ENCODE data around the gene WDR20.
A peak's percentile ranks its signal among the peaks of the same experiment; 100 is the strongest.

Gene WDR20

GRCh38 chr14:102138535-102138934 is 1.2 kb upstream of the WDR20 start:
- TF ChIP-seq CTCF (conservative IDR thresholded peaks at IDR 0.05) = no peak
- H3K27ac ChIP-seq = peak overlapping the region; percentile 92

DNA sequence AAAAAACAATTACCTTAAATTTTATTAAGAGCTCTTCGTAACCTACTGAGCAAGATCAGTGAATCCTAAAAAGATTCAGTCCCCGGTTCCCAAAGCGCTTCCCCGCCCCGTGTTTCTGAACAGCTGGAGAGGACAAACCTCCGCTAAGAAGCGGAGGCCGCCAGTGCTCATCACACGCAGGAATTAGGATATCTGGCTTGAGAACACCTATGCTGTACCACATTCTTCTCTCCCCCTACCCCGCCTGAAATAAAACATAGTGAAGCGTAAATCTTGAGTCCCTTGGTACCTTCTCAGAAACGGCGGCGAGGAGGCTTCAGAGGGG is 774 bp upstream of the WDR20 start:
- no peak for TF ChIP-seq CTCF (conservative IDR thresholded peaks at IDR 0.05)
- H3K27ac ChIP-seq = peak overlapping the region; percentile 92

GRCh38 chr14:102140027-102140749 is 491 bp downstream of the WDR20 start:
- H3K27ac ChIP-seq = peak overlapping the region; percentile 92
- no peak for TF ChIP-seq CTCF (conservative IDR thresholded peaks at IDR 0.05)

- no peak for TF ChIP-seq CTCF (conservative IDR thresholded peaks at IDR 0.05)
- peak overlapping the region; percentile 92 for H3K27ac ChIP-seq
Measured at GRCh38 chr14:102140750-102141145, 1.1 kb downstream of the WDR20 start.

DNA sequence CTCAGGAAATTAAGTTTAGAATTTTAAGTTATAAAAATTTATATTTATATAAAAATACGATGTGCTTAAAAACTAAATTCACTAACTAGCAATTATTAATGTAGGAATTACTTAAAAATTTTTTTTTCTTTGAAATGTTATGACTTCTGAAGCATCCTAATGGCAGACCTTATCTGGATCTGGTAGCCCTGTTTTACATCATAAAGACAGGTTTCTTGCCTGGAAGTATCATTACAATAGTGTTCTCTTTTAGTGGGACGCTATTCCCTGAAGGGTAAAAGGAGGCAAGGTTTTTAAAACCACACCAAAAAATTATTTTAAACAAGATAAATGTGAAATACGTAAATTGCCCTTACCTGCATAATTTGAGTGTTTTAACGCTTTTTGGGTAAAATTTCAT is 2.1 kb downstream of the WDR20 start:
- H3K27ac ChIP-seq = no peak overlapping the region
- no peak for TF ChIP-seq CTCF (conservative IDR thresholded peaks at IDR 0.05)

DNA sequence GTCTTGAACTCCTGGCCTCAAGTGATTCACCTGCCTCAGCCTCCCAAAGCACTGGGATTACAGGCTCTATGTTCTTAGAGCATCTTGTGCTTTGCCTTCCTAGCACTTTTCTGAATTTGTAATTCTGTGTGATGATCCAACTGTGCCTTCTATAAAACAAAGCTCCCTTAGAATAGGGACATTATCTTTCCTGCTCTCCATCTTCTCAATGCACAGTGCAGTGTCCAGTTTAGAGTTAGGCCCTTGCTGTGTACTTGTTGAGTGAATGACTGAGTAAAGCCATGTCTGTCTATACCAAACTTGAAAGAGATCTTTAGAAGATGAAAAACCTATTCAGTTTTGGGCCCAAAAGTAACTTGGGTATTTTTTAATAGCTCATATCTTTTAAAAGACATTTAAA is 5.2 kb downstream of the WDR20 start:
- H3K27ac ChIP-seq = no peak overlapping the region
- TF ChIP-seq CTCF (conservative IDR thresholded peaks at IDR 0.05) = no peak

DNA sequence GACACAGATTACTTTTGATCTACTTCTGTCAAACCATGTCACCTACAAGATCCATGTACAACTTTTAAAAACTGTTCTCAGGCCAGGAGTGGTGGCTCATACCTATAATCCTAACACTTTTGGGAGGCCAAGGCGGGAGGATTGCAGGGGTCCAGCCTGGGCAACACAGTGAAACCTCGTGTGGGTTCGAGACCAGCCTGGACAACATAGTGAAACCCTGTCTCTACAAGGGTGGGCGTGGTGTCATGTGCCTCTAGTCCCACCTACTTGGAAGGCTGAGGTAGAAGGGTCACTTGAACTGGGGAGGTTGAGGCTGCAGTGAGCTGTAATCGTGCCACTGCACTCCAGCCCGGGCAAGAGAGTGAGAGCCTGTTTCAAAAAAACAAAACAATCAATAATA is 5.7 kb downstream of the WDR20 start:
- TF ChIP-seq CTCF (conservative IDR thresholded peaks at IDR 0.05) = no peak
- no peak overlapping the region for H3K27ac ChIP-seq
